ENCODE results near the gene CTDP1.

Gene CTDP1

GRCh38 chr18:79681484-79682387 lies 2.1 kb downstream of the CTDP1 start:
- no peak overlapping the region for H2BK15ac ChIP-seq (ENCODE audit: low read depth, poor library complexity, severe bottlenecking)

GRCh38 chr18:79682481-79682880 lies 2.9 kb downstream of the CTDP1 start:
- H3K4me1 ChIP-seq (ENCODE audit: control insufficient read depth, insufficient read depth, low read depth, low read length), result peaks cover 13% of the 10 kb centered on the region
- H3K27me3 ChIP-seq (ENCODE audit: control insufficient read depth in 1 of 2, insufficient read depth in 1 of 2, low read length in 2 of 2), result no peaks in the 10 kb centered on the region
- H3K9ac ChIP-seq (ENCODE audit: low read length), result no peak overlapping the region
- H2AK5ac ChIP-seq (ENCODE audit: low read length, severe bottlenecking), result no peak overlapping the region
- no peak overlapping the region for H3K27ac ChIP-seq (ENCODE audit: low read length, poor library complexity, severe bottlenecking)
- H3K36me3 ChIP-seq (ENCODE audit: control insufficient read depth in 1 of 2, insufficient read depth in 2 of 2, low read depth in 1 of 2, low read length in 2 of 2), result peaks cover 1 to 21% of the 10 kb centered on the region in 2 experiments
- WGBS, result 95% methylated on average over 11 of the region's 11 CpGs
- H3K4ac ChIP-seq (ENCODE audit: low read depth in 1 of 2, low read length in 2 of 2), result no peak overlapping the region
- no peak overlapping the region for H2AFZ ChIP-seq (ENCODE audit: low read depth, low read length)
- no peak overlapping the region for H2BK15ac ChIP-seq (ENCODE audit: low read depth, poor library complexity, severe bottlenecking)
- no peaks in the 10 kb centered on the region for H3K9me3 ChIP-seq (ENCODE audit: control insufficient read depth, low read length)
- no peak overlapping the region for H3K4me2 ChIP-seq (ENCODE audit: low read length, poor library complexity, severe bottlenecking)
- DNase-seq, result no peak
- no peak overlapping the region for H2BK120ac ChIP-seq (ENCODE audit: low read depth, low read length)
- H2BK5ac ChIP-seq (ENCODE audit: low read depth, low read length, poor library complexity, severe bottlenecking), result no peak overlapping the region
- H2BK12ac ChIP-seq (ENCODE audit: low read length in 2 of 2), result no peak overlapping the region
- no peak overlapping the region for H4K91ac ChIP-seq (ENCODE audit: low read length)
- H3K23ac ChIP-seq (ENCODE audit: low read length in 2 of 2), result no peak overlapping the region
- no peak overlapping the region for H3K18ac ChIP-seq (ENCODE audit: low read depth in 1 of 2, low read length in 2 of 2)
- H3K79me1 ChIP-seq (replicated peaks; ENCODE audit: low read length, poor library complexity, severe bottlenecking), result peaks cover 21% of the 10 kb centered on the region
- H3K4me3 ChIP-seq (ENCODE audit: insufficient read depth in 1 of 2, low read depth in 1 of 2, low read length in 2 of 2), result no peak overlapping the region
- no peak overlapping the region for H4K8ac ChIP-seq (ENCODE audit: low read length)
- no peak overlapping the region for H3K14ac ChIP-seq (ENCODE audit: low read length in 2 of 2)

More at GRCh38 chr18:79681484-79682387, 2.1 kb downstream of the CTDP1 start:
- no peak overlapping the region for H3K4ac ChIP-seq (ENCODE audit: low read depth in 1 of 2, low read length in 2 of 2)
- H2BK5ac ChIP-seq (ENCODE audit: low read depth, low read length, poor library complexity, severe bottlenecking), result no peak overlapping the region
- H2AFZ ChIP-seq (ENCODE audit: low read depth, low read length), result no peak overlapping the region
- no peaks in the 10 kb centered on the region for H3K27me3 ChIP-seq (ENCODE audit: control insufficient read depth in 1 of 2, insufficient read depth in 1 of 2, low read length in 2 of 2)
- H3K18ac ChIP-seq (ENCODE audit: low read depth in 1 of 2, low read length in 2 of 2), result no peak overlapping the region
- no peak overlapping the region for H3K14ac ChIP-seq (ENCODE audit: low read length in 2 of 2)
- H2BK120ac ChIP-seq (ENCODE audit: low read depth, low read length), result no peak overlapping the region
- H3K9me3 ChIP-seq (ENCODE audit: control insufficient read depth, low read length), result no peaks in the 10 kb centered on the region
- peaks cover 13% of the 10 kb centered on the region for H3K4me1 ChIP-seq (ENCODE audit: control insufficient read depth, insufficient read depth, low read depth, low read length)
- H3K4me3 ChIP-seq (ENCODE audit: insufficient read depth in 1 of 2, low read depth in 1 of 2, low read length in 2 of 2), result peak overlapping the region in 1 of 2 experiments; percentile 95
- H2AK5ac ChIP-seq (ENCODE audit: low read length, severe bottlenecking), result no peak overlapping the region
- DNase-seq, result no peak
- H3K4me2 ChIP-seq (ENCODE audit: low read length, poor library complexity, severe bottlenecking), result no peak overlapping the region
- H3K36me3 ChIP-seq (ENCODE audit: control insufficient read depth in 1 of 2, insufficient read depth in 2 of 2, low read depth in 1 of 2, low read length in 2 of 2), result peaks cover 8 to 26% of the 10 kb centered on the region in 2 experiments
- 93% methylated on average over 21 of the region's 21 CpGs for WGBS
- H4K91ac ChIP-seq (ENCODE audit: low read length), result no peak overlapping the region
- H3K9ac ChIP-seq (ENCODE audit: low read length), result peak overlapping the region; percentile 97
- H3K79me1 ChIP-seq (replicated peaks; ENCODE audit: low read length, poor library complexity, severe bottlenecking), result peaks cover 26% of the 10 kb centered on the region
- no peak overlapping the region for H2BK12ac ChIP-seq (ENCODE audit: low read length in 2 of 2)
- no peak overlapping the region for H3K23ac ChIP-seq (ENCODE audit: low read length in 2 of 2)
- H3K27ac ChIP-seq (ENCODE audit: low read length, poor library complexity, severe bottlenecking), result no peak overlapping the region
- no peak overlapping the region for H4K8ac ChIP-seq (ENCODE audit: low read length)

- Histone ChIP-seq H3K18ac (ENCODE audit: low read depth in 1 of 2, low read length in 2 of 2) (no peak overlapping the region), H2BK5ac (ENCODE audit: low read depth, low read length, poor library complexity, severe bottlenecking) (no peak overlapping the region), H3K36me3 (ENCODE audit: control insufficient read depth in 1 of 2, insufficient read depth in 2 of 2, low read depth in 1 of 2, low read length in 2 of 2) (peaks cover 0 to 21% of the 10 kb centered on the region in 2 experiments), H3K4ac (ENCODE audit: low read depth in 1 of 2, low read length in 2 of 2) (no peak overlapping the region), H3K9ac (ENCODE audit: low read length) (no peak overlapping the region), H3K4me1 (ENCODE audit: control insufficient read depth, insufficient read depth, low read depth, low read length) (peaks cover 18% of the 10 kb centered on the region), H3K9me3 (ENCODE audit: control insufficient read depth, low read length) (no peaks in the 10 kb centered on the region), H3K27ac (ENCODE audit: low read length, poor library complexity, severe bottlenecking) (no peak overlapping the region), H3K4me2 (ENCODE audit: low read length, poor library complexity, severe bottlenecking) (no peak overlapping the region), H4K8ac (ENCODE audit: low read length) (no peak overlapping the region), H2AK5ac (ENCODE audit: low read length, severe bottlenecking) (no peak overlapping the region), H2AFZ (ENCODE audit: low read depth, low read length) (no peak overlapping the region), H3K4me3 (ENCODE audit: insufficient read depth in 1 of 2, low read depth in 1 of 2, low read length in 2 of 2) (no peak overlapping the region), H3K79me1 (replicated peaks; ENCODE audit: low read length, poor library complexity, severe bottlenecking) (peaks cover 18% of the 10 kb centered on the region), H2BK120ac (ENCODE audit: low read depth, low read length) (no peak overlapping the region), H2BK12ac (ENCODE audit: low read length in 2 of 2) (no peak overlapping the region), H3K27me3 (ENCODE audit: control insufficient read depth in 1 of 2, insufficient read depth in 1 of 2, low read length in 2 of 2) (no peaks in the 10 kb centered on the region), H2BK15ac (ENCODE audit: low read depth, poor library complexity, severe bottlenecking) (no peak overlapping the region), H4K91ac (ENCODE audit: low read length) (no peak overlapping the region), H3K23ac (ENCODE audit: low read length in 2 of 2) (no peak overlapping the region), H3K14ac (ENCODE audit: low read length in 2 of 2) (no peak overlapping the region)
- WGBS, result 88% methylated on average over 14 of the region's 15 CpGs
- no peak for DNase-seq
These were observed 3.5 kb downstream of the CTDP1 start for GRCh38 chr18:79682894-79683625.

- no peak for DNase-seq
- Histone ChIP-seq H2AFZ (ENCODE audit: low read depth, low read length) (no peak overlapping the region), H4K8ac (ENCODE audit: low read length) (no peak overlapping the region), H3K18ac (ENCODE audit: low read depth in 1 of 2, low read length in 2 of 2) (no peak overlapping the region), H3K4ac (ENCODE audit: low read depth in 1 of 2, low read length in 2 of 2) (no peak overlapping the region), H3K9me3 (ENCODE audit: control insufficient read depth, low read length) (no peaks in the 10 kb centered on the region), H3K9ac (ENCODE audit: low read length) (no peak overlapping the region), H2BK120ac (ENCODE audit: low read depth, low read length) (no peak overlapping the region), H3K14ac (ENCODE audit: low read length in 2 of 2) (no peak overlapping the region), H3K4me3 (ENCODE audit: insufficient read depth in 1 of 2, low read depth in 1 of 2, low read length in 2 of 2) (no peak overlapping the region), H4K91ac (ENCODE audit: low read length) (no peak overlapping the region), H3K27me3 (ENCODE audit: control insufficient read depth in 1 of 2, insufficient read depth in 1 of 2, low read length in 2 of 2) (no peaks in the 10 kb centered on the region), H2AK5ac (ENCODE audit: low read length, severe bottlenecking) (no peak overlapping the region), H3K4me1 (ENCODE audit: control insufficient read depth, insufficient read depth, low read depth, low read length) (peaks cover 18% of the 10 kb centered on the region), H3K79me1 (replicated peaks; ENCODE audit: low read length, poor library complexity, severe bottlenecking) (peaks cover 18% of the 10 kb centered on the region), H3K36me3 (ENCODE audit: control insufficient read depth in 1 of 2, insufficient read depth in 2 of 2, low read depth in 1 of 2, low read length in 2 of 2) (peaks cover 0 to 21% of the 10 kb centered on the region in 2 experiments), H2BK5ac (ENCODE audit: low read depth, low read length, poor library complexity, severe bottlenecking) (no peak overlapping the region), H3K27ac (ENCODE audit: low read length, poor library complexity, severe bottlenecking) (no peak overlapping the region), H3K4me2 (ENCODE audit: low read length, poor library complexity, severe bottlenecking) (no peak overlapping the region), H2BK15ac (ENCODE audit: low read depth, poor library complexity, severe bottlenecking) (peak overlapping the region; percentile 16), H3K23ac (ENCODE audit: low read length in 2 of 2) (no peak overlapping the region), H2BK12ac (ENCODE audit: low read length in 2 of 2) (no peak overlapping the region)
- 97% methylated on average over 20 of the region's 21 CpGs for WGBS
These were observed 4.2 kb downstream of the CTDP1 start for GRCh38 chr18:79683626-79684282.

Measured in mesenchymal stem cell (in vitro differentiated cells and primary cell).